Adrenal gland (tissue), 5 donors: Measurements from ENCODE around the gene MACROH2A1.

Source experiments
- CTCF ChIP-seq, 6 experiments: fragments of 450-650 bp in 4 of 6; fragments of 200-600 bp in 2 of 6; sonication (generic) in 1 of 6; IDR thresholded peaks; 1 replicate in 5 of 6; 2 replicates in 1 of 6; pipeline versions ENCODE4 v1.5.1 to v1.8.0; 2016 to 2021; ENCODE audit warnings: antibody characterized with exemption in 6 of 6, mild to moderate bottlenecking in 2 of 6, moderate library complexity in 1 of 6
- POLR2A ChIP-seq, 2 donors: fragments of 450-650 bp; IDR thresholded peaks; one replicate each; pipeline ENCODE4 v1.6.1; 2017; ENCODE audit warnings: antibody characterized with exemption in 2 of 2, mild to moderate bottlenecking in 2 of 2, moderate library complexity in 1 of 2
- donor health status: DM: no; HTN: no; CAD: no.

DNA sequence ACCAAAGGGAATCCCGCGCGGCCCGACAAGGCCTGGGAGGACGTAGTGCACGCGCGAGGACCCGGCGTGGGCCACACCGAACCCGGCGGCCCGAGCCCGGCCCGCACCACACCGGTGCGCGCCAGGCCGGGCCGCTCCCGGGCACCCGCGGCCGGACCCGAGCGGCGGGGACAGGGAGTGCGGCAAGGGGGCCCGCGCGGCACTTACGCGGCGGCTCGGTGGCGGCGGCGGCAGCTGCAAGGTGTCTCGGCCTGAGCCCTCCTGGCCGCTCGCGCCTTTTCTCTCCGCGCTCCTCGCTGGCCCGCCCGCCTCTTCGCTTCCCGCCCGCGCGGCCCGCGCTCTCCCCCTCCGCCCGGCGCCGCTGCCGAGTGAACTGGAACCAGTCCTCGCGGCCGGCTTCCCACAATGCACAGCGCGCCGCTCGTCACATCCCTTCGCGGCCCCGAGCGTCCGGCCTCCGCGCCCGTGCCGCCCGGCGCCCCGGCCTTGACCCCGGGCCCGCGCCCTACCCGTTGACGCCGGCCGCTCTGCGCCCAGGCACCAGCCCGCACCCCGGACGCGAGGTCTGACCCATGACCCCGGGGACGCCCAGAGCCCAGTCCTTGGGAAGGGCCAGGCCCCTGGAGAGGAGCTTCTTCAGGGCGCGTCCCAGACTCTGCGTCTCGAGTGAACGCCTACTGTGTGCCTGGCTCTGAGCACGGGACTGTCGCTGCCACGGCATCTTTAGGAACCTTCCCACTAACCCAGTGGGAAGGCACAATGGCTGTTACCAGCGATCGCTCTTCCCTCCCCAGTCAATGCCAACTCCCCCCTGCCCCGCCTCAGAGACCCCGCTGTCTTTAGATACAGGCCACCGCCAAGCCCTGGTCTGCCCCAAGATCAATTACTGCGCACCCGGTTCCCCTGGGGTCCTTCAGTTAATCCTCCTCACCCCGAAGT lies at the start of gene MACROH2A1:
- TF ChIP-seq CTCF (IDR thresholded peaks at IDR 0.05) = peak in 2 of 6 experiments; percentile 5 to 41
- peak; percentile 91 to 94 for TF ChIP-seq POLR2A (IDR thresholded peaks at IDR 0.05)
